Osteocyte (in vitro differentiated cells): ENCODE results near the gene CLECL1. TPM values are rescaled to one million over a fixed set of nuclear protein-coding genes. Genes with fewer than 3 reads are reported as not detected.

Source experiments
- DNase-seq: peaks from one replicate; pipeline ENCODE4 v3.0.0; 2021; ENCODE audit warnings: mixed read lengths; ENCODE audit not compliant: unreplicated experiment; ENCODE audit errors: extremely low spot score
- H3K27ac Mint-ChIP-seq: one replicate; pipeline ENCODE4 v1.8.0; 2021; ENCODE audit warnings: mild to moderate bottlenecking, mixed read lengths; ENCODE audit not compliant: unreplicated experiment
- H3K27me3 Mint-ChIP-seq: one replicate; pipeline ENCODE4 v1.8.0; 2021; ENCODE audit warnings: mixed read lengths; ENCODE audit not compliant: unreplicated experiment
- H3K36me3 Mint-ChIP-seq: one replicate; pipeline ENCODE4 v1.8.0; 2021; ENCODE audit warnings: mixed read lengths; ENCODE audit not compliant: unreplicated experiment
- H3K4me1 Mint-ChIP-seq: one replicate; pipeline ENCODE4 v1.8.0; 2021; ENCODE audit warnings: mixed read lengths; ENCODE audit not compliant: unreplicated experiment
- H3K4me3 Mint-ChIP-seq: one replicate; pipeline ENCODE4 v1.8.0; 2021; ENCODE audit warnings: mild to moderate bottlenecking, moderate library complexity, mixed read lengths; ENCODE audit not compliant: unreplicated experiment
- H3K9me3 Mint-ChIP-seq: one replicate; pipeline ENCODE4 v1.8.0; 2021; ENCODE audit warnings: mixed read lengths; ENCODE audit not compliant: unreplicated experiment
- total RNA-seq: library from RNA; stranded (reverse); gene quantifications from 2 replicates; pipeline ENCODE4 v1.2.1, GENCODE V29; 2021
- TF ChIP-seq, protein P1 (sequence below): fragments of 200-600 bp; sonication (generic); IDR thresholded peaks from 2 replicates; pipeline ENCODE4 v1.5.0; 2021; ENCODE audit warnings: antibody characterized with exemption, mild to moderate bottlenecking, moderate library complexity

Gene CLECL1
- total RNA-seq, 1 donor from 2014 or later, result not detected

DNA sequence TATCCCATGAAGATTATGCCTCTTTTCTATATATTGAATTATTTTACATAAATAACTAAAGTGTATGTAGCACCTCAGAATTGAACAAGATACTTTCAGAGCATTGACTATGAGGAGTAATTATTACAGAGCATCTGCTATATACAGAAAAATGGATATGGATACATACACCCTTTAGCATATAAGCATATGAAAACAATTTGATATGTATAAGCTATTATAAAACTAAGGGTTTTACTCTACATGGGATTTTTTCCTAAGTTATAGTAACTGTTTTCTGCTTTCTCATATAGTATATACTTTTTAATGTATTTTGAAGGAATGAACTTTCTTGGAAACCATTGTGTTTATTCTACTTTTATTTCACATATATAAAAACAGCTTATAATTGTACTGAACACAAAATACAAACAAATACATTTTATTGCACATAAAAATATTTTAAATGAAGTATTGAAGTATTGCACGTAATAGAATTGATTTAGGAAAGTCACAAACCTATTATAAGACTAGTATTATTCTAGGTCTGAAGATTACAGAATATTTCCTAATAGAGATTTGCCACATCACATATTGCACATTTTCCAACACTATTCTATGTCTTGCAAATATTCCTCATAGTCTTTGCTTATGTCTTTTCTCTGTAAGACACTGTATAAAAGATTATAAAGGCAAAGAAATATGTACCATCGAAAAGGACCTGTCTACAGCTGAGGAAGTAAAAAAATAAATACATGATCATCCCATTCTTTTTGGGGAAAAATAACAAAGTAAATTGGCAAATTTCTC, 19.4 kb upstream of the CLECL1 start:
- peaks cover 30% of the 10 kb centered on the region for H3K27me3 Mint-ChIP-seq
- no peaks in the 10 kb centered on the region for H3K4me1 Mint-ChIP-seq
- no peaks in the 10 kb centered on the region for H3K36me3 Mint-ChIP-seq
- DNase-seq, result no peak
- H3K4me3 Mint-ChIP-seq, result no peak overlapping the region
- no peaks in the 10 kb centered on the region for H3K9me3 Mint-ChIP-seq
- TF ChIP-seq, protein P1, sequence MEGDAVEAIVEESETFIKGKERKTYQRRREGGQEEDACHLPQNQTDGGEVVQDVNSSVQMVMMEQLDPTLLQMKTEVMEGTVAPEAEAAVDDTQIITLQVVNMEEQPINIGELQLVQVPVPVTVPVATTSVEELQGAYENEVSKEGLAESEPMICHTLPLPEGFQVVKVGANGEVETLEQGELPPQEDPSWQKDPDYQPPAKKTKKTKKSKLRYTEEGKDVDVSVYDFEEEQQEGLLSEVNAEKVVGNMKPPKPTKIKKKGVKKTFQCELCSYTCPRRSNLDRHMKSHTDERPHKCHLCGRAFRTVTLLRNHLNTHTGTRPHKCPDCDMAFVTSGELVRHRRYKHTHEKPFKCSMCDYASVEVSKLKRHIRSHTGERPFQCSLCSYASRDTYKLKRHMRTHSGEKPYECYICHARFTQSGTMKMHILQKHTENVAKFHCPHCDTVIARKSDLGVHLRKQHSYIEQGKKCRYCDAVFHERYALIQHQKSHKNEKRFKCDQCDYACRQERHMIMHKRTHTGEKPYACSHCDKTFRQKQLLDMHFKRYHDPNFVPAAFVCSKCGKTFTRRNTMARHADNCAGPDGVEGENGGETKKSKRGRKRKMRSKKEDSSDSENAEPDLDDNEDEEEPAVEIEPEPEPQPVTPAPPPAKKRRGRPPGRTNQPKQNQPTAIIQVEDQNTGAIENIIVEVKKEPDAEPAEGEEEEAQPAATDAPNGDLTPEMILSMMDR, result no peak
- no peak overlapping the region for H3K27ac Mint-ChIP-seq

DNA sequence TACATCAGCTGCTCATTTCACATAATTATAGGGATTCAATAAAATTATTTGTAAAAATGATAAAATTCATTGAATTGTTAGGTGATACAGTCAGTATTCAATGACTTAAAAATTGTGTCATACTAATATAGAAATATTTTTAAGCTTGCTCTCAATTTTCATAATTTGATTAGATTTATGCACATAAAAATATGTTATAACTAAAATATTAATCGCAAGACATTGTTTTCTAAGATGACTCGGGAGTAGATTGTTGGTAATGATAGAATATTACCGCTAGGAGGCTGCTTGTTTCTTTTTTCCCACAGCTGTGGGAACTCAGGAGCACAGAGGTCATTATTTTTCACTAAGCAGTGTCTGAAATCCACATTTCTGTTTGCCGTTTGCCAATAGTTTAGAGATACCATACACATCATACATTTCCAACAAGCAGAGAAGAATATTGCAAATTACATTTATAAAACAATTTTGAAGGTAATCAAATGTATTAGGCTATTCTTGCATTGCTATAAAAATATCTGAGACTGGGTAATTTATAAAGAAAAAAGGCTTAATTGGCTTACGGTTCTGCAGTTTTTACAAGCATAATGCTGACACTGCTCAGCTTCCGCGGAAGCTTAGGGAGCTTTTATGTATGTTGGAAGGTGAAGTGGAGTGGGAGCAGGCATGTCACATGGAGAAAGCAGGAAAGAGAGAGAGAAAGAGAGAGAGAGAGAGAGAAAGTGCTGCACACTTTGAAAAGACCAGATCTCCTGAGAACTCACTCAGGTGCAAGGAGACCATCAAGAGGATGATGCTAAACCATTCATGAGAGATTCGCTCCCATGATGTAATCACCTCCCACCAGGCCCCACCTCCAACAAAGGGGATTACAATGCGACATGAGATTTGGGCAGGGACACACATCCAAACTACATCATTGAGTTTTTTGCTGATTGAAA, 18.6 kb upstream of the CLECL1 start:
- Mint-ChIP-seq H3K9me3 (no peaks in the 10 kb centered on the region), H3K4me3 (no peak overlapping the region), H3K36me3 (no peaks in the 10 kb centered on the region), H3K27me3 (peaks cover 35% of the 10 kb centered on the region), H3K27ac (no peak overlapping the region), H3K4me1 (no peaks in the 10 kb centered on the region)
- no peak for DNase-seq
- TF ChIP-seq, protein P1, result no peak

DNA sequence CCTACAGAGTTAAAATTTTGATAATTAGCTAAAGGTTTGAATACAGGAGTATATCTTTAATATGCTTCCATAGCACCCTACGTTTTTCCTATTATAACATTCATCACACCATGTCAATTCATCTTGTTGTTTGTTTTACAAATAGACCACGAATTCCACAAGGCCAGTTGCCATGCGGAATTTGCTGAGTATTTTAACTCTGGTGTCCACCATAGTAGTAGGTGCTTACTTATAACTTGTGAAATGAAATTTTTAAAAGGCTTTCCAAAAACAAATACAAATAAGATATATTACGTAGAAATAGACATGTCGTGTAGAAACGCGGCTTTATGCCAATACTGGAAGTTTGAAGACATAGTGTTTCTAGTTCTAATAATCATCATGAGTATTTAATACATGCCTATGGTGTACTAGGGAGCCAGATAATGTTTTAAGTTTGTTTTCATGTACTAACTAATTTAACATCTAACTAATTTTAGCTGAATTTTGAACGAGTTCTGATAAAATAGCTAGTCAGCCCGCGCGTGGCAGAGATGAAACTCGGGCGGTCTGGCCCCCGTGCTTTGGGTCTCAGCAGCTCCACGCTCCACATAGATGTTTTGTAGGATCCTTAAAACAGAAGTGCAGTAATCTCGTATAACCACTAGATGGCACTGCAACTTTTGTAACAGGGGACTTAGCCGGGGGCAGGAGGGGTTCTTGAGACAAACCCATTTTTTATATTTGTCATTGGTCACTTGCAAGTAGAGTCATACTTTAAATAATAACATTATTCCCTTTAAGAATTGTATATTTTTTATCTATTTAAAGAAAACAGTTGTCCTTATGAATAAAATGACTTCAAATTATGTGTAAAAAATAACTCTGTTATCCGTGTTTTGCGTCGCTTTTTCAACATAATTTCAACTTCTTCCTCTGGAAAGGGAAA, 17.6 kb upstream of the CLECL1 start:
- no peak overlapping the region for H3K4me3 Mint-ChIP-seq
- no peaks in the 10 kb centered on the region for H3K36me3 Mint-ChIP-seq

DNA sequence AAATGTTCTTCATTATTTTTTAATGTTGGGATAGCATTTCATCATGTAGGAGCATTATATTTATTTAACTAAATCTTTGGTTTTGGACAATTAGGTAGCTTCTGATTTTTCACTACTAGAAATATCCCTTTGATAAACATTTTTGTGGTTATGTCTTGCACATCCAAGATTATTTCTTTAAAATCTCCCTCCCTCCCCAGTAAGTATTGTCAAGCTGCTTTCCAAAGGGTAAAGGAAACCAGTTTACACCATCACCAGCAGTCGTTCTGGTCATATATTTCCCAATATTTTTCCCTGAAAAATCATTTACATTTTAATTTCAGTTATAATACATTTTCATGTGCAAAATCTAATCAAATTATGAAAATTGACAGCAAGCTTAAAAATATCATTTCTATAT, 16.7 kb upstream of the CLECL1 start:
- no peak overlapping the region for H3K4me3 Mint-ChIP-seq
- H3K27ac Mint-ChIP-seq, result no peak overlapping the region
- H3K4me1 Mint-ChIP-seq, result no peaks in the 10 kb centered on the region
- peaks cover 37% of the 10 kb centered on the region for H3K27me3 Mint-ChIP-seq
- no peaks in the 10 kb centered on the region for H3K9me3 Mint-ChIP-seq
- TF ChIP-seq, protein P1, result no peak
- no peaks in the 10 kb centered on the region for H3K36me3 Mint-ChIP-seq
- no peak for DNase-seq

More for the DNA sequence above, 17.6 kb upstream of the CLECL1 start:
- H3K27me3 Mint-ChIP-seq, result peaks cover 35% of the 10 kb centered on the region
- DNase-seq, result no peak
- TF ChIP-seq, protein P1, result peak; percentile 90
- no peak overlapping the region for H3K27ac Mint-ChIP-seq
- no peaks in the 10 kb centered on the region for H3K4me1 Mint-ChIP-seq
- H3K9me3 Mint-ChIP-seq, result no peaks in the 10 kb centered on the region
